GM19351 (cell line): ENCODE data around the gene PTPRF.
"Not testable (repeated sequence)": the region's sequence is repeated elsewhere in the genome, so short reads cannot be mapped to it uniquely, and the experiment has no call there.

Experiments
- ATAC-seq: cut with Tn5 transposase; IDR thresholded peaks from one replicate; pipeline ENCODE4 v1.9.1; 2021; ENCODE audit warnings: mild to moderate bottlenecking, moderate library complexity; ENCODE audit not compliant: unreplicated experiment

The PTPRF gene

GRCh38 chr1:43530483-43531106, at the start of gene PTPRF:
Gene PTPRF, plus strand, starts transcription at chr1:43530883. Its CDS starts 14,193 bp downstream, at chr1:43545076.
- ATAC-seq: no peak

GRCh38 chr1:43481491-43481890, 49.2 kb upstream of the PTPRF start:
- ATAC-seq: no peak

GRCh38 chr1:43482215-43482614, 48.5 kb upstream of the PTPRF start:
- no peak for ATAC-seq

GRCh38 chr1:43484367-43484766, 46.3 kb upstream of the PTPRF start:
- ATAC-seq: no peak

GRCh38 chr1:43488165-43488564, 42.5 kb upstream of the PTPRF start:
- ATAC-seq: no peak

- no peak for ATAC-seq
These were observed 39.6 kb upstream of the PTPRF start for GRCh38 chr1:43491061-43491460.

- ATAC-seq: no peak
These were observed 37.9 kb upstream of the PTPRF start for GRCh38 chr1:43492826-43493225.

GRCh38 chr1:43493661-43494450, 36.8 kb upstream of the PTPRF start:
- no peak for ATAC-seq

- ATAC-seq: no peak
These were observed 35.5 kb upstream of the PTPRF start for GRCh38 chr1:43495204-43495603.

GRCh38 chr1:43499898-43500297, 30.8 kb upstream of the PTPRF start:
- ATAC-seq: no peak

- ATAC-seq: not testable (repeated sequence)
These were observed 28.9 kb upstream of the PTPRF start for GRCh38 chr1:43501806-43502205.

- no peak for ATAC-seq
These were observed 27.1 kb upstream of the PTPRF start for GRCh38 chr1:43503534-43503933.

- ATAC-seq: no peak
These were observed 25.5 kb upstream of the PTPRF start for GRCh38 chr1:43505077-43505780.

- ATAC-seq: no peak
These were observed 24.4 kb upstream of the PTPRF start for GRCh38 chr1:43506233-43506632.

GRCh38 chr1:43507296-43508295, 23.1 kb upstream of the PTPRF start:
- no peak for ATAC-seq

GRCh38 chr1:43509007-43509739, 21.5 kb upstream of the PTPRF start:
- no peak for ATAC-seq

GRCh38 chr1:43509740-43510375, 20.8 kb upstream of the PTPRF start:
- ATAC-seq: no peak

- ATAC-seq: no peak
These were observed 20.1 kb upstream of the PTPRF start for GRCh38 chr1:43510621-43511020.

- ATAC-seq: no peak
These were observed 19.3 kb upstream of the PTPRF start for GRCh38 chr1:43511394-43511793.
